ENCODE data around the gene PRPF40B.

PRPF40B gene

DNA sequence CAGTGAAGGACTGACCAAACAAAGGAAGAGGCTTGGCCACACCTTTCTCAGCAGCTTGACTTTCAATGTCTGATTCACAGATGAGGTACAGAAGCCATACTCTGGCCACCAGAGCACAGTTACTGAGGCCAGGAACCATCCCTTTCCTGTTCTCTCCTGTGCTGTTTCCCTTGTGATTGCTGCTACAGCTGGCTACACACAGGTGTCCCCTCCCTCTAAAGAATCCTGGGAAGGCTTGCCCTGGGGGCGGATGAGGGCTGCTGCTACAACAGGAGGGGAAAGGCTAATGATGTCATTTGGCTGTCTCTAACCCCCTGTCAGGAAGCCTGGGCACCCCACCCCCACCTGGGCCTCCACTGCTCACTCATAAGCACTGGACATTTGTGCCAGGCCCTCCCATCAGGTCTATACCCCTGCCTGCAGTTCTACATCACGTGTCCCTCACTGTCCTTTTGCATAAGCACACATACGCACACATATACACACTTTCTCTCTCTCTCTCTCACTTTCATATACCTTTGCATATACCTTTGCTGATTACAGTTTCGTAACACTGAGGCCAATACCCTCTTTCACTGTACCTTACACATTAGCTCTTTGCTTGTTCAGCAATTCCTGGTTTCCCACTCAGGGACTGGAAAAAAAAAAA is 41.4 kb downstream of the PRPF40B start:
- H3K9me3 ChIP-seq (ENCODE audit: control insufficient read depth, low read length): no peaks in the 10 kb centered on the region
- H3K36me3 ChIP-seq (ENCODE audit: control insufficient read depth, insufficient read depth, low read length, severe bottlenecking): peaks cover 3% of the 10 kb centered on the region
- peaks cover 35% of the 10 kb centered on the region for H3K4me1 ChIP-seq (ENCODE audit: control insufficient read depth, insufficient read depth, low read length)
- DNase-seq (ENCODE audit: low read depth): no peak
- no peak overlapping the region for H3K9ac ChIP-seq (ENCODE audit: low read length)
- no peak overlapping the region for H3K4me3 ChIP-seq (ENCODE audit: low read length)
- H3K27me3 ChIP-seq (replicated peaks; ENCODE audit: control insufficient read depth, insufficient read depth, low read length): no peaks in the 10 kb centered on the region

DNA sequence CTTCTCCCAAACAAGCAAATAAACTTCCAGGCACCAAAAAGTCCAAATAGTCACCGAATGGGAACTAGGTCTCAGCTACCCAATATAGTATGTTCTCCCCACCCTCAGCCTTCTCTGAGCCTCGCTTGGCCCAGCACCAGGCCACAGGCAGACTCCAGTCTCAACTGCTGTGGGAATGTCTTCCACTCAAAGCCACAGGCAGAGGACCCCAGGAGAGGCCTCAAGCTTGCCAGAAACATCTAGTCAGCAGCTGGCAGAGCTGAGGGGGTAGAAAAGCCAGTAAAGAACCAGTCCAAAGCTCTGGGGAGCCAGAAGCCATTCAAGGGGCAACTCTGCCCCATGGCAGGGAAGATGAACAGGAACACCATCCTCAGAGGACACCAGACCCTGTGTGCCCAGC is 42.0 kb downstream of the PRPF40B start:
- no peaks in the 10 kb centered on the region for H3K27me3 ChIP-seq (replicated peaks; ENCODE audit: control insufficient read depth, insufficient read depth, low read length)
- H3K4me1 ChIP-seq (ENCODE audit: control insufficient read depth, insufficient read depth, low read length): peaks cover 35% of the 10 kb centered on the region
- no peaks in the 10 kb centered on the region for H3K9me3 ChIP-seq (ENCODE audit: control insufficient read depth, low read length)
- H3K9ac ChIP-seq (ENCODE audit: low read length): no peak overlapping the region
- peaks cover 3% of the 10 kb centered on the region for H3K36me3 ChIP-seq (ENCODE audit: control insufficient read depth, insufficient read depth, low read length, severe bottlenecking)
- no peak for DNase-seq (ENCODE audit: low read depth)
- H3K4me3 ChIP-seq (ENCODE audit: low read length): no peak overlapping the region

DNA sequence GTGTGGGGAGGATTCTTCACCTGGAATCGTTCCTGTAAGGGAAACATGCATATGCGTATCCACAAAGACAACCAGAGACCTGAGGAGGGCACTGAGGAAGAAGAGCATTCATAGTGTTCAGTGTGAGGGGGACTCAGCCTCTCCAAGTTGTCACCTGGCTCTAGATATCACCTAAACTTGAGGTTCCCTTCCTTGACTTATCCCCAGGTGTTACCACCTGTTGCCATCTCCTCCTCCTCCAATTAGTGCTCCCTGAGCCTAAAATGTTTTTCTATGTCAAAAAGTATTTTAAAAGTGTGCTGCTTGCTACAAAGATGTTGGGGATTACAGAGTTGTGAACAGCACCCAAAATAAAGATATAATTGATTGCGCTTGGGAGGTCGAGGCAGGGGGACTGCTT is 42.8 kb downstream of the PRPF40B start:
- no peak overlapping the region for H3K9ac ChIP-seq (ENCODE audit: low read length)
- H3K27me3 ChIP-seq (replicated peaks; ENCODE audit: control insufficient read depth, insufficient read depth, low read length): no peaks in the 10 kb centered on the region
- H3K9me3 ChIP-seq (ENCODE audit: control insufficient read depth, low read length): no peaks in the 10 kb centered on the region
- DNase-seq (ENCODE audit: low read depth): no peak
- H3K4me3 ChIP-seq (ENCODE audit: low read length): no peak overlapping the region
- H3K4me1 ChIP-seq (ENCODE audit: control insufficient read depth, insufficient read depth, low read length): peaks cover 35% of the 10 kb centered on the region
- H3K36me3 ChIP-seq (ENCODE audit: control insufficient read depth, insufficient read depth, low read length, severe bottlenecking): peaks cover 3% of the 10 kb centered on the region

DNA sequence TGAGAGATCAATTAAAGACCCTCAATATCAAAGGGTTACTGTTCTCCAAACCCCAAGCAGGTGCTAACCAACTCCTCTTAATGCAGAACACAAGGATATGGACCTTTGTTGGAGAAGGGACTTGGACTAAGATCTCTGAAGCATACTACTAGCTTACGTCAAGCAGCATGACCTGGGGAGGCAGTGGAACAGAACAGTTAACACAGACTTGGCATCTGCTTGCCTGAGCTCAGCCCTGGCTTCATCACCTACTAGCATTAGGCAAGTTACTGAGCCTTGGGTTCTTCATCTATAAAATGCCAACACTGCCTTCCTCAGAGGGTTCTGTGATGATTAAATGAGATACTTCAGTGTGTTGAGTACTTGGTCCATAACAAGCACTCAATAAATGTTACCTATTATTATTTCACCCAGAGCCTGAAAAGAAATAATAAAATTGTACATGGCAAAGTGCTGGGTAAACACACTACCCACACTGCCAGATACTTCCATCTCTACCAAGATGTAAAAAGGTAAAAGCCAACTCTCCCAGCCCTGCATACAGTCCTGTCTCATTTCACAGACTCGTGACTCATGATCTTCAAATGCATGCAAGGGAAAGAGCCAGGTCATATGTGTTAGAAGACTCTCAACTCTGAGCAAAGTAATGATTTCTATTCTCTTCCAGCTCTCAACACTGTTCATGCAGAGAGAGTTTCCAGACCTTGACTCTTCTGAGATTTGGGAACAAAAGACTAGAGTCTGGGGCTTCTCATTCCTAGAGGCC is 44.1 kb downstream of the PRPF40B start:
- H3K4me1 ChIP-seq (ENCODE audit: control insufficient read depth, insufficient read depth, low read length): peaks cover 40% of the 10 kb centered on the region
- no peaks in the 10 kb centered on the region for H3K36me3 ChIP-seq (ENCODE audit: control insufficient read depth, insufficient read depth, low read length, severe bottlenecking)
- DNase-seq (ENCODE audit: low read depth): peak; percentile 40
- no peaks in the 10 kb centered on the region for H3K27me3 ChIP-seq (replicated peaks; ENCODE audit: control insufficient read depth, insufficient read depth, low read length)
- no peak overlapping the region for H3K4me3 ChIP-seq (ENCODE audit: low read length)
- no peak overlapping the region for H3K9ac ChIP-seq (ENCODE audit: low read length)
- no peaks in the 10 kb centered on the region for H3K9me3 ChIP-seq (ENCODE audit: control insufficient read depth, low read length)

DNA sequence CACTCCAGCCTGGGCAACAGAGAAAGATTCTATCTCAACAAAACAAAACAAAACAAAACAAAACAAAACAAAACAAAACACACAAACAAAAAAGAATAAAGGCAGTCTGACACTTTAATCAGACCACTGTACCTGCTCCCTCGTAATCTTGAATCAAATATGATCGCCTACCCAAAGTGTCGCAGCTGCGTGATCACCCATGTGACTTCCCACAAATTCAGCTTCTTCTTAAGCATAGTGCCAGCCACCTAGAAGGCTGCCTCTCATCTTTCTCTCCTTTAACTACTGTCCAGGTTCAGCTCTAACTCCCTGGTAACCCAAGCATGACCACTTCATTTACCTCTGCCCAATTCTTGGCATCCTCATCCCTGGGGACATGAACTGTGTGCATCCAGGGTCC is 46.4 kb downstream of the PRPF40B start:
- Histone ChIP-seq H3K36me3 (ENCODE audit: control insufficient read depth, insufficient read depth, low read length, severe bottlenecking) (no peaks in the 10 kb centered on the region), H3K4me3 (ENCODE audit: low read length) (no peak overlapping the region), H3K9me3 (ENCODE audit: control insufficient read depth, low read length) (no peaks in the 10 kb centered on the region), H3K27me3 (replicated peaks; ENCODE audit: control insufficient read depth, insufficient read depth, low read length) (no peaks in the 10 kb centered on the region), H3K4me1 (ENCODE audit: control insufficient read depth, insufficient read depth, low read length) (peaks cover 49% of the 10 kb centered on the region), H3K9ac (ENCODE audit: low read length) (no peak overlapping the region)
- DNase-seq (ENCODE audit: low read depth): no peak

DNA sequence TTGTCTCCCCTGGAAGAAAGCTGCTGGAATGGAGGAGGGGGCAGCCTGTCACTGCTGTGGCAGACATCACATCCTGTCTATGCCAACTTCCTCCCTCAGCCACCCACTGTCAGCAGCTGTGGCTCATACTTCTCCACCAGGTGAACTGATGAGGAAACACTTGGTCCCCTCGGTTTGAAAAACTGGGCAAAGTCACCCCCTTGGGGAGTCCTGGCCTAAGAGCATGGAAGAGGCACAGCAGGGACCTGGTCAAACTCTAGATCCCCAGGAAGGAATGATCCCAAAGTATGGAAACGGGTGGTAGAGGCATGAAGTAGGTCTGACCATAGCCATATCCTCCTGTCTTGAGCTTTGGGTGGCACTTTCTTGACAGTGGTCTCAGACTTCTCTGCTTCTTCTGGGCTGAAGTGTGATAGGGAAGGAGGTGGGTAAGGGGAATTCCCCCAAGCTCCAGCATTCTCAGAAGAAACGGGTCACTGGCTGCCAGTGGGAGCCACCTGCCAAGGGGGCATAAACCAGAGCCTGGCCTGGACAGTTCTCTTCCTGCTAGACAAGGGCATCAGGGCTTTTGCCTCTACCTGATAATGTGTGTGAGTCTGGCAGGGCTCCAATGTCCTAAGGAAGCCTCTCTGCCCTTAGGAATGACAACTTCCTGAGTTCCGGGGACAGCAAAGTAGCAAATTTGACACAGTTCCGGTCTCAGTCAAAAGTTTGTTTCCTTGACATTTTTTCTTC is 47.8 kb downstream of the PRPF40B start:
- Histone ChIP-seq H3K4me1 (ENCODE audit: control insufficient read depth, insufficient read depth, low read length) (peaks cover 50% of the 10 kb centered on the region), H3K9me3 (ENCODE audit: control insufficient read depth, low read length) (no peaks in the 10 kb centered on the region), H3K27me3 (replicated peaks; ENCODE audit: control insufficient read depth, insufficient read depth, low read length) (no peaks in the 10 kb centered on the region), H3K4me3 (ENCODE audit: low read length) (no peak overlapping the region), H3K36me3 (ENCODE audit: control insufficient read depth, insufficient read depth, low read length, severe bottlenecking) (no peaks in the 10 kb centered on the region), H3K9ac (ENCODE audit: low read length) (no peak overlapping the region)
- no peak for DNase-seq (ENCODE audit: low read depth)

DNA sequence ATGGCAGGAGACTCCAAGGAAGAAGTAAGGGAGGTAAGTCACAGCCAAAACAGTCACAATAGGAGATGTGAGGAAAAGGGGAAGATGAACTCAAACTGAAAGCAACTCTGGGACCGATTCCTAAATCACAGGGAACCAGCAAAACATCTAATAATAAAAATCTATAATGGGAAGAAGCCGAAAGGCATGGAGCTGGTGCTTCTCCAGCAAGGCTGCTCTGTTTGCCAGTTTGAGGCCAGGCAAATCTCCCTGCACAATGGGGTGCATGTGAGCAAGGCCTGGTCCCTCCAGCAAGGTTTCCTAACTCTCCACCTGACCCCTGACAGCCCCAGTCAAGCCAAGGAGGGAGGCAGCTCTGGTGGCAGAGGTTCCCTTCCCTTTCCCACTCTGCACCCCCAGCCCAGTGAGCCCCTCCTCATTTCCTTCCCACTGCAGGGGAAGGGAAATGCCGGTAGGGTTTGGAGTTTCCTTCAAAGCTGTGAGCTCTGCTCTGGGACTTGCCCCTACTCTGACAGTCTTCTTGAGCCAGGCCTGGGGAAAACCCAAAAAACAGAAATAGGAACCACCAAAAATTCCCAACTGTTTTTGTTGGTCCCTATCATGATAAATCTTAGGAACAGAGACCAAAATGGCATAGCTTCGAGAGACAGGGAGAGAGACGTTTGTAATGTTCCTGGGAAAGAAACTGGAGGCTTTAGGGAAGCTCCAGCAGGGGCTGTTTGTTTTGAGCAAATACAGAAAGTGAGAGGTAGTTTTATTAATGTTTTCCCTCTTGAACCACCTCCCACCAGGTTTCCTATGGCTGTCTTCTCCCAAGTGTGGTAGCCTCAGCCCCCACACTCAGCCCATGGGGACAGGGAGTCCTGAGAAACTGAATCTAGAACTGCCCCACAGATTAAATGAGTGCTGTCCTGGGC is 49.2 kb downstream of the PRPF40B start:
- Histone ChIP-seq H3K4me3 (ENCODE audit: low read length) (peak overlapping the region; percentile 23), H3K4me1 (ENCODE audit: control insufficient read depth, insufficient read depth, low read length) (peaks cover 42% of the 10 kb centered on the region), H3K27me3 (replicated peaks; ENCODE audit: control insufficient read depth, insufficient read depth, low read length) (no peaks in the 10 kb centered on the region), H3K9ac (ENCODE audit: low read length) (peak overlapping the region; percentile 74), H3K36me3 (ENCODE audit: control insufficient read depth, insufficient read depth, low read length, severe bottlenecking) (no peaks in the 10 kb centered on the region), H3K9me3 (ENCODE audit: control insufficient read depth, low read length) (no peaks in the 10 kb centered on the region)
- DNase-seq (ENCODE audit: low read depth): no peak

DNA sequence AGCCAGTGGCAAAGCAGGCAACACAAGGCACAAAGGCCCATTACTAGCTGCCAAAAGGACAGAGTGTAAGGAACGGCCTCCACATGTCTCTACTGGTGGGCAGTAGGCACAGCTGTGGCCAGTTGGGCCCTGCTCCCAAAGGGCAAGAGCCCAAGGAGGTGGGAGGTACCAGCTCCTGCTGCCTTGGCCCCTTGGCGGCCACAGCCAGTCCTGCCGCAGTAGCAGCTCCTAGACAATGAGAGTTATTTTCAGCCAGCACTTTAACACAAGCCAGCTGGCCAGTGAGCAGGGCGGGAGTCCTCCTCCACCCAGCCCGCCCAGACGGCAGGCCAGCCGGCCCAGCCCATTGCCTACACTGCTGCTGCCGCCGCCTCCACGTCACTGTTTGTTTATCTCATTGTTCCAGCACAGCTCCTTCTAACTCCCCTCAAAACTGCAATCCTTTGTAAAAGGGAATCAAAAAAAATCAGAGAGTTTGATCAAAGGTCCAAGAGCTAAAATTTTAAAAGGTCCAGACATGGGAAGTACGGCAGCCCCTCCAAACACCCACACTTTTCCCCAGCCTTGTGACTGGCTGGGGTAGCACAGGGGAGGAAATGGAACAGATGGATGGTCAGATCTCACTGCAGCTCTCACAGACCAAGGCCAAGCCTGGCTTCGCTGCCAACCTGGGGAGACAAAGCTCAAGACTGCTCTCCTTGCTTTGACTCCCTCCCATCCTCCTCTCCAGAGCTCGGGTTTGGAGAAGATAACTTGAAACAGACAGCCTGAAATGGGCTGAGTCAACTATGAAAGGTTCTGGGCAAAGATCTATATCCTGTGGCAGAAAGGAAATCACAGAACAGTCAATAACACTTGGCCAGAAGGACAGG is 50.3 kb downstream of the PRPF40B start:
- Histone ChIP-seq H3K4me1 (ENCODE audit: control insufficient read depth, insufficient read depth, low read length) (peaks cover 40% of the 10 kb centered on the region), H3K9ac (ENCODE audit: low read length) (peak overlapping the region; percentile 74), H3K36me3 (ENCODE audit: control insufficient read depth, insufficient read depth, low read length, severe bottlenecking) (no peaks in the 10 kb centered on the region), H3K9me3 (ENCODE audit: control insufficient read depth, low read length) (no peaks in the 10 kb centered on the region), H3K4me3 (ENCODE audit: low read length) (peak overlapping the region; percentile 46), H3K27me3 (replicated peaks; ENCODE audit: control insufficient read depth, insufficient read depth, low read length) (no peaks in the 10 kb centered on the region)
- DNase-seq (ENCODE audit: low read depth): peak; percentile 98

DNA sequence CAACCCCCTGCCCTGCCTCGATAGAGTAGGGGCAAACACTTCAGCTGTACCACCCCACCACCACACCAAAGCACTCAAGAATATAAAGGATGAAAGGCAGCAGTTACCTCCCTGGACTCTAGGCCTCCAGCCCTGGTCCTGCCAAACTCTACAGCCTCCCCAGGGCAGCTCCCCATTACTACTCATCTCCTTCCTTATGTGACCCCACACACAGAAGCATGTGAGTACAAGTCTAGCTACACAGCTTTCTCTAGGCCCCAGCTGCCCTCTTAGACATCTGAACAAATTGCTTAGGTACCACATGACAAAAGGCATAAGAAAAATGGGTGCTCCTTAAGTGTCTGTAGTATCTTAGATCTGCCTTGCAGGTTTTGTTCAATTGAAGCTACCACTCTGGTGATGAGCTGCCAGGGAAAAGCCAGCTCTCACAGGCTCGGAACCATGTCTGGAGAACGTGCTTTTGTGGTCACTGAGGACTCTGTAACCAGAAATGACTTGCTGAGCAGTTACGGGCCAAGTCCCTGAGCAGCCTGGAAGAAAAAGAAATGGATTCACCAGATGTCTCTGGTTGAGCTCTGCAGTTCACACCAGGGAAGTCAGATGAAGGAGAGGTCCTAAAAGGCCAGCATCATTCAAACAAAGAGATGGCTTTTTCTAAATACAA is 51.1 kb downstream of the PRPF40B start:
- Histone ChIP-seq H3K9me3 (ENCODE audit: control insufficient read depth, low read length) (no peaks in the 10 kb centered on the region), H3K4me3 (ENCODE audit: low read length) (peak overlapping the region; percentile 46), H3K36me3 (ENCODE audit: control insufficient read depth, insufficient read depth, low read length, severe bottlenecking) (no peaks in the 10 kb centered on the region), H3K27me3 (replicated peaks; ENCODE audit: control insufficient read depth, insufficient read depth, low read length) (no peaks in the 10 kb centered on the region), H3K4me1 (ENCODE audit: control insufficient read depth, insufficient read depth, low read length) (peaks cover 40% of the 10 kb centered on the region), H3K9ac (ENCODE audit: low read length) (peak overlapping the region; percentile 74)
- DNase-seq (ENCODE audit: low read depth): peak; percentile 31

DNA sequence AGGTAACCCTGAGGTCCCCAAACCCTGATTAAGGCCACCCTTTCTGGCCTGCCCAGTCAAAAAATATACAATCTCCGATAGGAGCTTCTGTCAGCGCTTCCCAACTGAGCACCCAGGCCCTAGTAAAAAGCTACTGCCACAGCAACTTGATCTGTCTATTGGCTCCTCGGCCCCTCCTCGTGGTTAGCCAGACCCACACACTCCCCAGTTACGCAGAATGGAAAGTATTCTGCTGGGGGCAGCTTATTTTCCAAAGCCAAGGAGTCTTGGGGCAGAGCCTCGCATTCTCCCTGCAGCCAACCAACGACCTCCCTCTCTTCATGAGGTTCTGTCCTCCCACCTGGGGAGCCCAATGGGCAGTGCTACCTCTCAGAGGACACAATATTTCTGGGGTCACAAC is 51.8 kb downstream of the PRPF40B start:
- no peak for DNase-seq (ENCODE audit: low read depth)
- H3K9ac ChIP-seq (ENCODE audit: low read length): no peak overlapping the region
- no peaks in the 10 kb centered on the region for H3K27me3 ChIP-seq (replicated peaks; ENCODE audit: control insufficient read depth, insufficient read depth, low read length)

More for the DNA sequence above, 51.8 kb downstream of the PRPF40B start:
- Histone ChIP-seq H3K4me3 (ENCODE audit: low read length) (no peak overlapping the region), H3K4me1 (ENCODE audit: control insufficient read depth, insufficient read depth, low read length) (peaks cover 40% of the 10 kb centered on the region), H3K36me3 (ENCODE audit: control insufficient read depth, insufficient read depth, low read length, severe bottlenecking) (no peaks in the 10 kb centered on the region), H3K9me3 (ENCODE audit: control insufficient read depth, low read length) (no peaks in the 10 kb centered on the region)
